Measurements from ENCODE around the gene THRB.

The THRB gene

DNA sequence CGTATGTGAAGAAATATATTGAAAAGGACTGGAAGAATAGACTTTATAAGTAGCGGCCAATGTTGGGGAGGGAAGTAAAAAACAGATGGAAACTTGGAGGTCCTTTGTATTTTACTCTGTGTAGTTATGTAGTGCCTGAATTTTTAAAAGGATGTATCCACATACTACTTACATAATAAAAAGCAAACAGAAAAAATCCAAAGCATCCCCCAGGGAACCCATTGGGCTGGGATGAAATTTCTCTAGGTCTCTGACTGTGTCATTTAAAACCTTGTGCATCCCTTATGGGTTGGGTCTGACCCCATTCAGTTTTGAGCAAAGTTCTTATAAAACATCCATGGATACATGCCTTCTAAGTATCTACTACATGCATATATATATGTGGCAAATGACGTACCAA is 408.4 kb downstream of the THRB start:
- Histone ChIP-seq H3K4me3 (ENCODE audit: low read depth in 1 of 2, low read length in 2 of 2) (no peak overlapping the region), H3K27ac (ENCODE audit: low read depth, low read length) (no peak overlapping the region), H3K36me3 (ENCODE audit: insufficient read depth, low read length) (no peaks in the 10 kb centered on the region)

DNA sequence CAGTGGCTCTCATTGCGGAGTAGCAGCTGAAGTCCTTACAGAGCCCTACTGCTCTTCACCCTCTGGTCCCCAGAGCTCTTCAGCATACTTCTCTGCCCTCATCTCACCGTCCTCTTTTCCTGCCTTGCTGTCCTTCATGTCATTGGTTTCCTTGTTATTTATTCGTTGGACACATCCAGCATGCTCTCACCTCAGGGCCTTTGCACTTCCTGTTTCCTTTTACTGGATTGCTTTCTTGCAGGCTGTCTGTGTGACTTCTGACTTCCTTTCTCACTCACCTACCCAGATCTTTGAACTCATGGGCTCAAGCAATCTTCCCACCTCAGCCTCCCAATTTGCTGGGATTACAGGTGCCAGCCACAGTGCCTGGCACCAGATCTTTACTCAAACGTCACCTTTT is 422.5 kb downstream of the THRB start:
- Histone ChIP-seq H3K36me3 (ENCODE audit: insufficient read depth, low read length) (no peaks in the 10 kb centered on the region), H3K9ac (ENCODE audit: low read length) (no peak overlapping the region), H3K27me3 (ENCODE audit: control insufficient read depth in 1 of 2, insufficient read depth in 2 of 2, low read length in 2 of 2) (no peaks in the 10 kb centered on the region), H3K9me3 (ENCODE audit: low read length) (no peaks in the 10 kb centered on the region), H3K27ac (ENCODE audit: low read depth, low read length) (no peak overlapping the region), H3K4me3 (ENCODE audit: low read depth in 1 of 2, low read length in 2 of 2) (no peak overlapping the region), H3K4me1 (ENCODE audit: insufficient read depth, low read length) (peaks cover 8% of the 10 kb centered on the region)

More for the DNA sequence above, 408.4 kb downstream of the THRB start:
- H3K9ac ChIP-seq (ENCODE audit: low read length) = no peak overlapping the region
- H3K27me3 ChIP-seq (ENCODE audit: control insufficient read depth in 1 of 2, insufficient read depth in 2 of 2, low read length in 2 of 2) = no peaks in the 10 kb centered on the region
- H3K9me3 ChIP-seq (ENCODE audit: low read length) = no peaks in the 10 kb centered on the region
- H3K4me1 ChIP-seq (ENCODE audit: insufficient read depth, low read length) = peaks cover 5% of the 10 kb centered on the region

DNA sequence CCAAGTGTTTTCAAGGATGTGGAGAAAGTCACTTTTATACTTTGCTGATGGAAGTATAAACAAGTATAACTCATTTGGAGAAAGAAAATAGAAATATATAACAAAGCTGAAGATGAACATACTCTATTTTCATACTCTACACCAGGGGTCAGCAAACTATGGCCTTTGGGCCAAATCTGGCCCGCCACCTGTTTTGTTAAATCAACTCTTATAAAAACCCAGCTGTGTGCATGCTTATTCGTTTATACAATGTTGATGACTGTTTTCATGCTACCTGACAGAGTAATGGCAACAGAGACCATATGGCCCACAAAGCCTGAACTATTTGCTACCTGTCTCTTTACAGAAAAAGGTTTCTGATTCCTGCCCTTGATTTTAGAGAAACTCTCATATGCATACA is 425.6 kb downstream of the THRB start:
- Histone ChIP-seq H3K9me3 (ENCODE audit: low read length) (no peaks in the 10 kb centered on the region), H3K36me3 (ENCODE audit: insufficient read depth, low read length) (no peaks in the 10 kb centered on the region), H3K4me1 (ENCODE audit: insufficient read depth, low read length) (peaks cover 8% of the 10 kb centered on the region), H3K27me3 (ENCODE audit: control insufficient read depth in 1 of 2, insufficient read depth in 2 of 2, low read length in 2 of 2) (no peaks in the 10 kb centered on the region), H3K27ac (ENCODE audit: low read depth, low read length) (no peak overlapping the region), H3K4me3 (ENCODE audit: low read depth in 1 of 2, low read length in 2 of 2) (no peak overlapping the region), H3K9ac (ENCODE audit: low read length) (no peak overlapping the region)

DNA sequence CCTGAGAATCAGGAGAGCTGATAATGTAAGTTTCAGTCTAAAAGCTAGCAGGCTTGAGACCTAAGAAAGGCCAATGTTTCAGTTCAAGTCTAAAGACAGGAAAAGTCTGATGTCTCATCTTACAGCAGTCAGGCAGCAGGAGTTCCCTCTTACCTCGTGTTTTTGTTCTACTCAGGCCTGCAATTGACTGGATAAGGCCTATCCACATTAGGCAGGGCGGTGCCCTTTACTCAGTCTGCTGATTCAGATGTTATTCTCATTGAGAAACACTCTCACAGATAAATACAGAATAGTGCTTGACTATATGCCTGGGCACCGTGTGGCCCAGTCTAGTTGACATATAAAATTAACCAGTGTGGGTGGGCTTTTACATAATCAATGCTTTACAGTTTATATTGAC is 427.2 kb downstream of the THRB start:
- Histone ChIP-seq H3K4me3 (ENCODE audit: low read depth in 1 of 2, low read length in 2 of 2) (no peak overlapping the region), H3K9ac (ENCODE audit: low read length) (no peak overlapping the region), H3K27ac (ENCODE audit: low read depth, low read length) (no peak overlapping the region), H3K9me3 (ENCODE audit: low read length) (no peaks in the 10 kb centered on the region), H3K36me3 (ENCODE audit: insufficient read depth, low read length) (no peaks in the 10 kb centered on the region), H3K4me1 (ENCODE audit: insufficient read depth, low read length) (peaks cover 10% of the 10 kb centered on the region), H3K27me3 (ENCODE audit: control insufficient read depth in 1 of 2, insufficient read depth in 2 of 2, low read length in 2 of 2) (no peaks in the 10 kb centered on the region)

All from muscle layer of colon (tissue), 2 donors.